Astrocyte (in vitro differentiated cells and primary cell): ENCODE data around the gene CHRNA5.

Source experiments
- EZH2 ChIP-seq: IDR thresholded peaks from 2 replicates; pipeline ENCODE4 v1.6.1; 2012; ENCODE audit warnings: mild to moderate bottlenecking, low read length, inconsistent platforms; ENCODE audit not compliant: insufficient read depth
- TF ChIP-seq, protein P1 (sequence below): IDR thresholded peaks from 2 replicates; pipeline ENCODE4 v1.5.1; 2011; ENCODE audit warnings: low read depth, mild to moderate bottlenecking, inconsistent platforms, low read length, moderate library complexity; ENCODE audit not compliant: insufficient read depth

DNA sequence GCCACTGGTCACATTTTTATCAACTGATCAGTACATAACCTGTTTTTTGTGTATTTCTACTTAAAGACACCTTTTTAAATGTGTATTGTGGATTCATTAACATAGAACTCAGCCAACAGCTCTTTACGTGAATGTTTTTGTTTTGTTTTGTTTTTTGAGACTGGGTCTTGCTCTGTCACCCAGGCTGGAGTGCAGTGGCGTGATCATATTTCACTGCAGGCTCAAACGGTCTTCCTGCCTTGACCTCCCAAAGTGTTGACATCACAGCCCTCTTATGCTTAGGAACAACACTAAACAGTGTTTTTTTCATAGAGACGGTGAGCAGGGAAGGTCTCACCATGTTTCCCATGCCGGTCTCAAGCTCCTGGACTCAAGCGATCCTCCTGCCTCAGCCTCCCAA, 15.1 kb upstream of the CHRNA5 start:
- TF ChIP-seq, protein P1, sequence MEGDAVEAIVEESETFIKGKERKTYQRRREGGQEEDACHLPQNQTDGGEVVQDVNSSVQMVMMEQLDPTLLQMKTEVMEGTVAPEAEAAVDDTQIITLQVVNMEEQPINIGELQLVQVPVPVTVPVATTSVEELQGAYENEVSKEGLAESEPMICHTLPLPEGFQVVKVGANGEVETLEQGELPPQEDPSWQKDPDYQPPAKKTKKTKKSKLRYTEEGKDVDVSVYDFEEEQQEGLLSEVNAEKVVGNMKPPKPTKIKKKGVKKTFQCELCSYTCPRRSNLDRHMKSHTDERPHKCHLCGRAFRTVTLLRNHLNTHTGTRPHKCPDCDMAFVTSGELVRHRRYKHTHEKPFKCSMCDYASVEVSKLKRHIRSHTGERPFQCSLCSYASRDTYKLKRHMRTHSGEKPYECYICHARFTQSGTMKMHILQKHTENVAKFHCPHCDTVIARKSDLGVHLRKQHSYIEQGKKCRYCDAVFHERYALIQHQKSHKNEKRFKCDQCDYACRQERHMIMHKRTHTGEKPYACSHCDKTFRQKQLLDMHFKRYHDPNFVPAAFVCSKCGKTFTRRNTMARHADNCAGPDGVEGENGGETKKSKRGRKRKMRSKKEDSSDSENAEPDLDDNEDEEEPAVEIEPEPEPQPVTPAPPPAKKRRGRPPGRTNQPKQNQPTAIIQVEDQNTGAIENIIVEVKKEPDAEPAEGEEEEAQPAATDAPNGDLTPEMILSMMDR = no peak
- TF ChIP-seq EZH2 = no peak
